ENCODE results near the gene HTR1E.
"Not testable (repeated sequence)": the region's sequence is repeated elsewhere in the genome, so short reads cannot be mapped to it uniquely, and the experiment has no call there.

HTR1E gene

GRCh38 chr6:86978251-86978650 is 40.9 kb downstream of the HTR1E start:
- no peak for DNase-seq (ENCODE audit: low read depth)

GRCh38 chr6:87001494-87001893 is 64.2 kb downstream of the HTR1E start:
- DNase-seq (ENCODE audit: low read depth): no peak

GRCh38 chr6:87002391-87002790 is 65.1 kb downstream of the HTR1E start:
- not testable (repeated sequence) for DNase-seq (ENCODE audit: low read depth)

DNA sequence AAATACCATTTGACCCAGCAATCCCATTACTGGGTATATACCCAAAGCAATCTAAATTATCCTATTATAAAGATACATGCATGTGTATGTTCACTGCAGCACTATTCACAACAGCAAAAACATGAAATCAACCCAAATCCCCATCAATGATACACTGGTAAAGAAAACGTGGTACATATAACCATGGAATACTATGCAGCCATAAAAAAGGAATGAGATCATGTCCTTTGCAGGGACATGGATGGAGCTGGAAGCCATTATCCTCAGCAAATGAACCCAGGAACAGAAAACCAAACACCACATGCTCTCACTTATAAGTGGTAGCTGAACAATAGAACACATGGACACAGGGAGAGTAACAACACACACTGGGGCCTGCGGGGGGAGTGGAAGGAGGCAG is 69.2 kb downstream of the HTR1E start:
- not testable (repeated sequence) for DNase-seq (ENCODE audit: low read depth)

DNA sequence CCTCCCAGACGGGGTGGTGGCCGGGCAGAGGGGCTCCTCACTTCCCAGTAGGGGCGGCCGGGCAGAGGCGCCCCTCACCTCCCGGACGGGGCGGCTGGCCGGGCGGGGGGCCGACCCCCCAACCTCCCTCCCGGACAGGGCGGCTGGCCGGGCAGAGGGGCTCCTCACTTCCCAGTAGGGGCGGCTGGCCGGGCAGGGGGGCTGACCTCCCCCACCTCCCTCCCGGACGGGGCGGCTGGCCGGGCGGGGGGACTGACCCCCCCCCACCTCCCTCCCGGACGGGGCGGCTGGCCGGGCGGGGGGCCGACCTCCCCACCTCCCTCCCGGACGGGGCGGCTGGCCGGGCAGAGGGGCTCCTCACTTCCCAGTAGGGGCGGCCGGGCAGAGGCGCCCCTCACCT is 72.3 kb downstream of the HTR1E start:
- not testable (repeated sequence) for DNase-seq (ENCODE audit: low read depth)

DNA sequence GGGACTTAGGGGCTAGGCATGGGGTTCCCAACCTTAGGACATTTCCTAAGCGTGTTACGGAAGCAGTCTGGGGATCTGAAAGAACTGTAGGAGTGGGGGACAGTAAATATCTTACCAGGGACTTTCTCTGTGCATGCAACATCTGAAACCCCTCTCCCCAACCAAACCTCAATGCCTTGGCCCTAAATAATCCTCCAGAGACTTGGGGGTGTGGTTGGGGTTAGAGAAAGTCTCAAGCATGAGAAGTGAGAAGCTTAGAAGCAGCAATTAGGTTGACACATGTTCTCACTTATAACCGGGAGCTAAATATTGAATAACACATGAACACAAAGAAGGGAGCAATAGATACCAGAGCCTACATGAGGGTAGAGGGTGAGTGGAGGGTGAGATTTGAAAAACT is 74.7 kb downstream of the HTR1E start:
- no peak for DNase-seq (ENCODE audit: low read depth)

DNA sequence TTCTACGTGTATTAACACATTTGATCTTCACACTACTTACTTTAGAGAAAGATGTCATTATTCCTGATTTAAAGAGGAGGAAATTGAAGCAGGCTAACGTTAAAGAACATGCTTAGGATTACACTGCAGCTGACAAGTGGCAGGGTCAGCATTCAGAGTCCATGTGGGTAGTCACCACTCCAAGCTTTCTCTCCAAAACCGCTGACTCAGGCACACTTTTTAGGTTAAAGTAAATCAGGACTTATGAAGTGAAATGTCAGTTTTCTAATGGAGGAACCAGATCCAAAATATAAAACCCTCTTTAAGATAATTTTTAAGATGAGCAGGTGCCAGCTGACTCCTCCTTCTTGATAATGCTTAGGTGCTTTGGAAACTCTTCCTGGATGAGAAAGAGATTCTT is 75.4 kb downstream of the HTR1E start:
- DNase-seq (ENCODE audit: low read depth): no peak

DNA sequence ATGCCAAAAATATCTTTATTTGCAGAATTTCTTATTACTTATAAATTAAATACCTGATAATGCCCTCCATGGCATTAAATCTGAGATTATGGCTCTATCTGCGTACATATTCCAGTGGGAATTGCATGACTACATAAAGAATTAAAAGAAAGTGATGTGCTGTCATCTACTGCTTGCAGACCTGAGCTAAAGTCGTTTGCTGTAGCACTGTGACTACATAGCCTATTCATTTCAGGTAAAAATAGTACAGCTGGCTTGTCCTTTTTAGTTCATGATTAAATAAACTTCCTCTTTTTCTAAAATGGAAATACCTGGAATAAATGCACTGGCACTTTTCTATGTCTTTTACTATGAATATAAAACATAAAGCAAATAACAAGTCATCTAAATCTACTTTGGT is 79.4 kb downstream of the HTR1E start:
- DNase-seq (ENCODE audit: low read depth): no peak

GRCh38 chr6:87027021-87027420 is 89.7 kb downstream of the HTR1E start:
- DNase-seq (ENCODE audit: low read depth): no peak

DNA sequence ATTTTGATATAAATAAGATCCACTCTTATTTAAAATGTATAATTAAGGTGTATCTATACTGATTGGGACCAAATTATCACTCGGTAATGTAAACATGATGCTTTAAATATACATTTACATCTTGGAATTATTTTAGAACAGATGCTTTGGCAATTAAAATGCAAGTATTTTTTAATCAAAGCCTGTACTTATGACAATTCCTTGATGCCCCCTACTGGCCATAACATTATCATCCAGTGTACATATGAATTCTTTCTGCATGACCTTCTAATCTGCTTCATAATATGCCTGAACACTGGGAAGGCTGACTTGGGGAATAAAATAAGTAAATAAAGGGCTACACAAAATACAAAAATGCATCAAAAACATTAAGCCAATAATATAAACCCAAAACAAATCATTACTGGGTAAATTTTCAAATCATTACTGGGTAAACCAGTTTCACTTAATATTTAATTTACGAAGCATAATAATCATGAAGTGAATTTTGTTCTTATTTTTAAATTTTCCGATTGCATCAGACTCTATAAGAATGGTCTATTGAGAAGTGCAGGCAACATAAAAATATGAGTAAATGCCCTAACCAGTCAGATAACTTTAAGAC is 92.5 kb downstream of the HTR1E start:
- DNase-seq (ENCODE audit: low read depth): peak; percentile 70

DNA sequence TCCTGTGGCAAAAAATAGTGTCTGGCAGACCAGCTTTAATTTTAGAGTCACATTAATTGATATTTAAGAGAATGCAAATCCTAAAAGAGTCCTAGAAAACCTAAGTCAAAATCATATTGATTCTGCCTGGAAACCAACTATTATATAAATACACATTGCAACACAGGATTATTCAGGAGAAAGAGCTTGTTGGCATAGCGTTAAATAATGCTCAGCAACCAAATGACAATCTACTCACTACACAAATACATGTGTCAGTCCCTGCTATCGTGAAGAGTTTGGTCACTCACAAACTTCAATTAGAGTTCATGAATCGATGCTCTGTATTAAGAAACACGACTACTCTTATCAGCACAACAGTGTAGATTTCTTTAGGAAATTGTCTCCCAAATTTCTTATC is 103.4 kb downstream of the HTR1E start:
- DNase-seq (ENCODE audit: low read depth): no peak

GRCh38 chr6:87045521-87046075 is 108.3 kb downstream of the HTR1E start:
- DNase-seq (ENCODE audit: low read depth): no peak

- DNase-seq (ENCODE audit: low read depth): no peak
These were observed 112.5 kb downstream of the HTR1E start for GRCh38 chr6:87049779-87050178.

DNA sequence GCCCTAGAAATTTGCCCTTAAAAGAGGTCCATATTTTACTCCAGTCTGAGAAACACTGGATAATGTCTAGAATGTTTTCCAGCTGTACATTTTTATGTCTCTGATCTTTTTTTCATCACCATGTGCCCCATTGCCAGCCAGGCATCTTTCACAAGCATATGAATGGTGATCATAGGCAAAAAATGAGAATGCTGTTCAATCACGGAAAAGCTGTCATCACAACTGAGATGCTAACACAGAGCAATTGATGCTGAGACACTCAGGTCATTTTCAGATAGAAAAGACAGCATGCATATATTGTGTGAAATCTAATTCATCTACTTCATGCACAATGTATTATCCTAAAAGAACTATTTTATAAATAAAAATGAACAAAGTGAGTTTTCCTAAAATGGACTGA is 116.0 kb downstream of the HTR1E start:
- DNase-seq (ENCODE audit: low read depth): no peak

DNA sequence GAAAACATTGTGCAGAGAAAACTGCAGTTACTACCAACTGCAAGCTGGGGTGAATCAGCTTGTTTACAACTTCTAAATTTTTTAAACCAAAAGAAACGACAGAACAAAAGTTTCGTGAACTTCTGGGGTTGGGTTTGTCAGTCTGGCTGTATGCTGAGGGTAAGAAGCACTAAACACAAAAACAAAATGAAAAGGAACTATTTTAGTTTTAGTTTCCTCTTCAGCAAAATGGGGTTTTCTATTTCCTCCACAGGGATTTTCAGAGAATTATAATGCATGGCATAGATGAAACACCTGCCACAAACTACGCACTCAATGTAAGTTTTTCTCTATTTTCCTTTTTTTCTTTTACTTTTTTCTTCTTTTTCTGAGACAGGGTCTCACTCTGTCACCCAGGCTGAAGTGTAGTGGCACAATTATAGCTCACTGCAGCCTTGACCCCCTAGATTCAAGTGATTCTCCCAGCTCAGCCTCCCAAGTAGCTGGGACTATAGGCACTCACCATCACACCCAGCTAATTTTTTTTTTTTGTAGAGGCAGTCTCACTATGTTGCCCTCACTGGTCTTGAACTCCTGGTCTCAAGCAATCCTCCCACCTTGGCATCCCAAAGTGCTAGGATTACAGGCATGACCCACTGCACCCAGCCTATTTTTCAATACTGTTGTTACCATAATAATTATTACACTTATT is 117.0 kb downstream of the HTR1E start:
- no peak for DNase-seq (ENCODE audit: low read depth)

GRCh38 chr6:87059943-87060342 is 122.6 kb downstream of the HTR1E start:
- no peak for DNase-seq (ENCODE audit: low read depth)

- no peak for DNase-seq (ENCODE audit: low read depth)
These were observed 127.8 kb downstream of the HTR1E start for GRCh38 chr6:87065117-87065516.
